GM13976 (cell line): ENCODE data around the gene DHRS13.
A peak's percentile ranks its signal among the peaks of the same experiment; 100 is the strongest.
"Not testable (repeated sequence)": the region's sequence is repeated elsewhere in the genome, so short reads cannot be mapped to it uniquely, and the experiment has no call there.

Source experiments
- DNase-seq: peaks from one replicate; pipeline ENCODE4 v3.0.0; 2012; ENCODE audit warnings: low spot score
- in situ Hi-C: fragments of 300-500 bp; cut with MboI; formaldehyde crosslinking; loops from one replicate; pipeline ENCODE4 v1.12.0; 2022; ENCODE audit warnings: low sequenced_read_pairs, mixed read lengths, inconsistent platforms; ENCODE audit not compliant: unreplicated experiment
- TF ChIP-seq, protein P1 (sequence below): IDR thresholded peaks from 2 replicates; pipeline ENCODE4 v1.5.1; 2012; ENCODE audit warnings: borderline replicate concordance, mild to moderate bottlenecking; ENCODE audit not compliant: insufficient read depth; ENCODE audit errors: extremely low read depth, missing control alignments, control extremely low read depth

Gene DHRS13

DNA sequence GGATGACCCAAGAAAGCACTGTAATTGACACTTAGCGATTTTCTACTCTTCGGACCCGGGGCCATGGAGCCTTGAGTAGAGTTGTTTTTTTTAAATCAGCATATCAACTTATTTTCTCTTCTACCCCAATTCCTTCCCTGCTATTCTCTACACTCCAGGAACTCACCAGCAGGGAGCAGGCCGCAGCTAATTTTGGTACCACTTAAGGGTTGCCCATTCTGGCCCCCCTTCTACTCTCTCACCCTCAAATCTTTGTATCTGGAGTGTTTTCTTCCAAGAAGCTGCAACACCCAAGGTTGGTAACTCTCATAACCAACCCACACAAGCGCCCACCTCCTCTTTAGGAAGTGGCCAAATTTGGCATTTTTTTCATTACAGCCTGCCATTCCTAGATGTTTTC lies 53.6 kb downstream of the DHRS13 start:
- in situ Hi-C loops: no loop called here
- TF ChIP-seq, protein P1, sequence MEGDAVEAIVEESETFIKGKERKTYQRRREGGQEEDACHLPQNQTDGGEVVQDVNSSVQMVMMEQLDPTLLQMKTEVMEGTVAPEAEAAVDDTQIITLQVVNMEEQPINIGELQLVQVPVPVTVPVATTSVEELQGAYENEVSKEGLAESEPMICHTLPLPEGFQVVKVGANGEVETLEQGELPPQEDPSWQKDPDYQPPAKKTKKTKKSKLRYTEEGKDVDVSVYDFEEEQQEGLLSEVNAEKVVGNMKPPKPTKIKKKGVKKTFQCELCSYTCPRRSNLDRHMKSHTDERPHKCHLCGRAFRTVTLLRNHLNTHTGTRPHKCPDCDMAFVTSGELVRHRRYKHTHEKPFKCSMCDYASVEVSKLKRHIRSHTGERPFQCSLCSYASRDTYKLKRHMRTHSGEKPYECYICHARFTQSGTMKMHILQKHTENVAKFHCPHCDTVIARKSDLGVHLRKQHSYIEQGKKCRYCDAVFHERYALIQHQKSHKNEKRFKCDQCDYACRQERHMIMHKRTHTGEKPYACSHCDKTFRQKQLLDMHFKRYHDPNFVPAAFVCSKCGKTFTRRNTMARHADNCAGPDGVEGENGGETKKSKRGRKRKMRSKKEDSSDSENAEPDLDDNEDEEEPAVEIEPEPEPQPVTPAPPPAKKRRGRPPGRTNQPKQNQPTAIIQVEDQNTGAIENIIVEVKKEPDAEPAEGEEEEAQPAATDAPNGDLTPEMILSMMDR: no peak
- no peak for DNase-seq

DNA sequence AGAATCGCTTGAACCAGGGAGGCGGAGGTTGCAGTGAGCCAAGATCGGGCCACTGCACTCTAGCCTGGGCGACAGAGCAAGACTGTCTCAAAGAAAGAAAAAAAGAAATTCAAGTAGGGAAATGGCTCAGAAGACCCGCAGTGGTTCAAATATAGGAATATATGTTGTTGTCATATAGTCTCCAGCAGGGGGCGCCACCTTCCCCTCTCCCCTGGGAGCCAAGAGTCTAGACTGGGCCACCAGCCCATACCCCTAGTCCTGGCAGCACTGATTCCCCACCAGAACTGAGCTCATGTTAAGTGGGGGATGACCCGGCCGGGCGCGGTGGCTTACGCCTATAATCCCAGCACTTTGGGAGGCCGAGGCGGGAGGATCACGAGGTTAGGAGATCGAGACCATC lies 54.2 kb downstream of the DHRS13 start:
- in situ Hi-C loops: not testable (repeated sequence)
- DNase-seq: peak; percentile 78
- TF ChIP-seq, protein P1: peak; percentile 34
